ENCODE data around the gene TRAPPC5.
A peak's percentile ranks its signal among the peaks of the same experiment; 100 is the strongest.
"Not testable (repeated sequence)": the region's sequence is repeated elsewhere in the genome, so short reads cannot be mapped to it uniquely, and the experiment has no call there.

The TRAPPC5 gene

DNA sequence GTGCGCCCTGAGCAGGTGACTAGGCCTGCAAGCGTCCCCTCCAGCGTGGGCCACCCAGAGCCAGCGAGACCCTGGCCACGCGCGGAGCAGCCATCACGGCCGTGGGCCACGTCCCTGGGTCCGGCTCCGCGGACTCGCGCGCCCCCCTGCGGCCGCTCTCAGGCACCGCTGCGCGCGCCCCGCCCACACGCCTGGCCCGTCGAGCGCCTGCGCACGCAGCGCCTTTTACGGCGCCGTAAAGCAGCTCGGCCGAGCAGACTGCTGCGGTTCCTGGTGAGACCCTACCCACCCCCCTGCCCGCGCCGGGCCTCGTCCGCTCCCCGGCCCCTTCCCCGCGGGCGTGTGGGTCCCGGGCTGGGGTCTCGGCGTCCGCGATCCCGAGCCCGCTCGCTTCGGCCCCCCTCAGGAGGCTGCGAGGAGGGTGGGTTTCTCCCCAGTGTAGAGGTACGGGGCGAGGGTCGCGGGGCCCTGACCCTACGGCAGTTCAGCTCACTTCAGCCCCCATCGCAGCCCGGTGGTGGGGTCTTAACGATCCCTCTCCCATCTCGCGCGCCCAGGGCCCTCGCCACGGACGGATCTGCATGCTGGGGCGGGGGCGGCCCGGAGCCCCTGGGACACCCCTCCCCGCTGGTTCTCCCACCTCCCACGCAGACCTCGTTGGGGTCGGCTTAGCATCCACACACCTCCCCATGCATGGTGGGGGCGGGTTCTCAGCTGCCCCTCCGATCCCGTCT is at the start of gene TRAPPC5:
Gene TRAPPC5, plus strand, starts transcription at position 228 of the 734 bp plus-strand sequence. CDS start 1,421 bp downstream, outside the sequence.
- peak; percentile 72 to 76 for DNase-seq (ENCODE audit: low read depth in 2 of 2)

DNA sequence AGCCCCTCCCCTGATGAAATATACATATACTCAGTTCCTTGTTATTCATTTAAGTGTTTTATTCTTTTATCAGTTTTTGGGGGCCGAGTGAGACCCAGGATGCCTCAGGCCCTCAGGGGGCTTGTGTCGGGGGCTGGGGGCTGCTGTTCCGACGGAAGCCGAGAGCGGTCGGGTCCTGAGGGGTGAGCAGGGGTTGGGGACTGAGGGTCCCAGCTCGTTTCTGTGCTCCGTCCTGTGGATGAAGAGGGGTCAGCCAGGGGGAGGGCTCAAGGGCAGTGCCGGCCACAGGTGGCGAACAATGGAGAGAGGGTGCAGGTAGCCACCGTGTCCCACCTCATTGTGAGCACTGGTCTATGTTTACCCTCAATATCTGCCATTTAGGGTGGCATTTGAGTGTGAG is 49.1 kb upstream of the TRAPPC5 start:
- DNase-seq (ENCODE audit: low read depth in 2 of 2): no peak

- no peak for DNase-seq (ENCODE audit: low read depth in 2 of 2)
Observed at GRCh38 chr19:7632340-7633203, 48.1 kb upstream of the TRAPPC5 start.

DNA sequence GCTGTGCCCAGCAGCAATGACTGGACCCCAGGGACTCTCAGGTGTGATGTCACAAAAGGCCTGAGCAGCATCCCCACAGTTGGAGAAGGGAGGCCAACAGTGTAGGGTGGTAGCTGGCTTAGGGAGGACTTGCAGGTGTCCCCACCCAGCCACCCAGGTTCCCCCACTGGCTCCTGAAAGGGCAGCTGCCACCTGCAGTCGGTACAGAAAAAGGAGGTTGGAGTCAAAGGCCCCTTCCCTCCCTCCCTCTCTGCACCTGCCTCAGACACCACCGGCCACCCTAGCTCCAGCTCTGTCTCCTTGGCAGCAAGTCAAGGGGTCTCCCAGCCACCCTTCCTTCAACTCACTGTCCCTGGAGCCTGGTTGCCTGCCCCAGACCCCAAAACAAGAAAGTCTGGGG is 46.9 kb upstream of the TRAPPC5 start, which contains the start of gene PCP2:
Gene PCP2, minus strand, starts transcription at position 22 of the 400 bp plus-strand sequence. CDS start 262 bp downstream, outside the sequence.
- DNase-seq (ENCODE audit: low read depth in 2 of 2): no peak

GRCh38 chr19:7635670-7636069 is 45.0 kb upstream of the TRAPPC5 start:
- no peak for DNase-seq (ENCODE audit: low read depth in 2 of 2)

DNA sequence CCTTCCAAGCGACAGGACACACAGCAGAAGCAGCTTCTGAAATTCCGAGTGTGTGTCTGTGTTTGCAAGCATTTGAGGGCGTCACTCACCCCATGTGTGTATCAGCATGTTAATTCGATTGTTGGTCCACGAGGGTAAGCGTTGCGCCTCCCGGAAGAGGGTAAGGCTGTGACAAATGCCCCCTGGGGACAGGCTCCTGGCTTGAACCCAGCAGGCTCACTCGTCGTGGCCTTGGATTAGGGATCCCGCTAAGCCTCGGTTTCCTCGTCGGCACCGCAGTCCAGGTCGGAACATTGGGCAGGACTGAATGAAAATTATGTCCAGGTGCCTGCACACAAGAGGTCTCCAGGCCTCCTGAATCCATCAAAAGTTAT is 44.3 kb upstream of the TRAPPC5 start:
- no peak for DNase-seq (ENCODE audit: low read depth in 2 of 2)

- peak; percentile 85 to 91 for DNase-seq (ENCODE audit: low read depth in 2 of 2)
Observed at GRCh38 chr19:7636691-7637373, 43.8 kb upstream of the TRAPPC5 start, which contains the start of gene STXBP2. STXBP2 (plus strand) TSS chr19:7637110; CDS start chr19:7637150, 40 bp downstream.

DNA sequence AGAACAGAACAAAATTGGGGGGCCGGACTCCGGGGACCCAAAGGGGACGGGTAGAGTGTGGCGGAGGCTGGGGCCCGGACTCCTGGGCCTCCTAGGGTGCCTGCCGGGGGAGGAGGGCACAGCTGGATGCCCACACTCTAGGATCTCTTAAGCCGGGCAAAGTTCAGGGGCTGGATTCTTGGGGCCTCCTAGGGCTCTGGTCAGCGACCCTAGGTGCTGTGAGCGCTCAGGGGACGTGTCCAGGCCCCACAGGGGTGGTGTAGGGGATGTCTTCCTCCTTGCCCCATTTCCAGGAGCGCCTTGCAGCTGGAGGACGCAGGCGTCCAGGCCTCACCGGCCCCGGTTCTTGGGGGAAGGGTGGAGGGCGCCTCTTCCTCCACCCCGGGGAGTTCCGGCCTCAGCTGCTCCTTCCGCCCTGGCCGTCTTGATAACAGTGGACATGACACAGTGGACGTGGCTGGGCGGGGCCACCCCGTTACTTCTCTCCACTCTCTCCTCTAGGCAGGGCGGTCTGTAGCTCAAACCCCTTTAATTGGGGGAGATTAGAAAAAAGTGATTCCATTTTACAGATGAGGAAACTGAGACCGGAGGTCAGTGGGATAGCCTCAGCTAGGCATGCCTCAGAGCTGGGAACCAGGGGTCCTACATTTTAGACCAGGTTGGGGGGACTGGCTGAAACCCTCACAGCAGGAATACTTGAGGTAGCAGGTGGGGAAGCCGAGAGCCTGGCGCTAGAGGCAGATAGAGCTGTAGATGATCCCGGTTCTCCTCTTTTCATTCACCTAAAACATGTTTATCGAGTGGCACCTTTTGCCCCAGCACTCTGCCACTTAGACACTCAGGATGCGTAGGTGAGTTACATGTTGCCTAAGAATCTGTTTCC is 43.0 kb upstream of the TRAPPC5 start:
- DNase-seq (ENCODE audit: low read depth in 2 of 2): no peak

DNA sequence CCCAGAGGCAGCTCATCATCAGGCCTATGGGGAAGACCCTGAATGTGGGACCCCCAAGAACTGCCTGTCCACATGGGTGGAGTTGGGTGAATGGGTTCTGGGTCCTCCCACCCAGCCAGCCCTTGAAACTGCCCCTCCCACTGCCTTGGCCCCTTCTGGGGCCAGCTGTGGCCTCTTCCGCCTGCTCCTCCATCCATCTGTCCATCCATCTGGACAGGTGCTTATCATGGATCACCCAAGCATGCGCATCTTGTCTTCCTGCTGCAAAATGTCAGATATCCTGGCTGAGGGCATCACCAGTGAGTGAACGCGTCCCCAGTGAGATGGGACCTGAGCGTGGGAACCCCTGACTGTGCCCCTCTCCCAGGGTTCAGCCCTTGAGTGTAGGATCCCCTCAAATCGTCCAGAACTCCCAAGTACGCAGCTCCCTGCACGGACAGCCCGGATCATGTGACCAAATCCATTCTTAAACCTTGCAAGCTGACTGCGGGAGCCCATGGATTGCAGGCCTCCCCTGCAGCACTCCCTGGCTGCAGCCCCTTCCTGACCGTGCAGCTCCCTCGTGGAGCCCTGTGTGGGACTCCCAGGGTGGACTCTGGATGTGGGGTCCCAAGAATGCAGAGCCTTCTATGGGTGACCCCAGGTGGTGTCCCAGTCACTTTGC is 41.7 kb upstream of the TRAPPC5 start:
- DNase-seq (ENCODE audit: low read depth in 2 of 2): no peak

GRCh38 chr19:7639863-7640348 is 40.7 kb upstream of the TRAPPC5 start:
- no peak for DNase-seq (ENCODE audit: low read depth in 2 of 2)

DNA sequence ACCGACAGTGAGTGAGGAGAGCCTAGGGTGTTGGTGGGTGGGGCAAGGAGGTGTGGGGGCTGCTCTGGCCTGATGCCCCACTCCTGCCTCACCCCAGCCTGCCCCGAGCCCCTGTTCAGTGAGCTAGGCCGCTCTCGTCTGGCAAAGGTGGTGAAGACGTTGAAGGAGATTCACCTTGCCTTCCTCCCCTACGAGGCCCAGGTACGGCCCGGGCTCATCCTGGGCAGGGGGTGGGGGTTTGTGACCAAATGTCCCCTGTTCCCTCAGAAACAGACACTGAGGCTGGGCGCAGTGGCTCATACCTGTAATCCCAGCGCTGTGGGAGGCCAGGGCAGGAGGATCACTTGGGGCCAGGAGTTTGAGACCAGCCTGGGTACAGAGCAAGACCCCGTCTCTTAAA is 39.8 kb upstream of the TRAPPC5 start:
- no peak for DNase-seq (ENCODE audit: low read depth in 2 of 2)

GRCh38 chr19:7641290-7642276 is 39.0 kb upstream of the TRAPPC5 start:
- DNase-seq (ENCODE audit: low read depth in 2 of 2): no peak

- DNase-seq (ENCODE audit: low read depth in 2 of 2): no peak
Observed at GRCh38 chr19:7642295-7643030, 38.2 kb upstream of the TRAPPC5 start.

- no peak for DNase-seq (ENCODE audit: low read depth in 2 of 2)
Observed at GRCh38 chr19:7643031-7643415, 37.6 kb upstream of the TRAPPC5 start.

GRCh38 chr19:7643629-7644549 is 36.7 kb upstream of the TRAPPC5 start:
- not testable (repeated sequence) for DNase-seq (ENCODE audit: low read depth in 2 of 2)

DNA sequence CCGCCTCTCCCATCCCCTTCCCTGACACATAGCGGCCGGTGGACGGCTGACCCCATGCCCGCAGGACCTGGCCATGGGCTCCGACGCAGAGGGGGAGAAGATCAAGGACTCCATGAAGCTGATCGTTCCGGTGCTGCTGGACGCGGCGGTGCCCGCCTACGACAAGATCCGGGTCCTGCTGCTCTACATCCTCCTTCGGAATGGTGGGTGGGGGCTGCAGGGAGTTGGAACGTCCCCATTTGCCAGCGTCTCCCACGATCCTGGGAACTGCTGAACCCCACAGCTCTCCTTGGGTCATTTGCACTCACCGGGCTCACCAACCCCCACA is 36.1 kb upstream of the TRAPPC5 start:
- no peak for DNase-seq (ENCODE audit: low read depth in 2 of 2)

DNA sequence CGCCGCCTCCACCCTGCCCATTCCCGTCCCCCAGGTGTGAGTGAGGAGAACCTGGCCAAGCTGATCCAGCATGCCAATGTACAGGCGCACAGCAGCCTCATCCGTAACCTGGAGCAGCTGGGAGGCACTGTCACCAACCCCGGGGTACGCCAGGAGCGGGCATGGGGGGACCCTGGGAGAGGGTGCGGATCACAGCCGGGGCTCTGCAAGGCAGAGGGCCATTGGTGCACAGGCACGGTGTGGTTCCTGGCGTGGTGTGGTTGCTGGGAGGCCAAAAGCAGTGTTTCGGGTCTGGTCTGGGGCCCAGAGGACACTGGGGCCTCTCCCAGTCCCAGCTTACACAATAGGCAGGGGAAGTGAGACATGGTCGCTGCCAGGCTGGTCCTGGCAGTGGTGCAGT is 35.5 kb upstream of the TRAPPC5 start:
- no peak for DNase-seq (ENCODE audit: low read depth in 2 of 2)
